Measurements from ENCODE around the gene ZNF423.

The ZNF423 gene

DNA sequence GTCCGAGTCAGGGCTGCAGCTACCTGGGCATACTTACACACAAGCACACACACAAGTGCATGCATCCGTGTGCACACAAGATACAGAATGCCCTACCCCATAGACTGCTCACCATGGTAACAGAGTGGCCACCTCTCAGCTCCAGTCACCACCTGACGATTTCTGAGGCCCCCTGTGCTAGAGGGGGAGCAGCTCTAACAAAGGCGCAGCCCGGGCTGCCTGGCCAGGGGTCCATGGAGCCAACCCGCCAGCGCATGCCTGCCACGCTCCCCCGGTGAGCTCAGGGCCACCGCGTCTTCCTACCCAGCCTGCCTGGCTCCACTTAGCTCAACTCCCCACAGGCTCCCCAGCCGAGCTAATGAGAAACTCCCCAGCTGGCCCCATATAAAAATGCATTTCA lies 75.5 kb downstream of the ZNF423 start:
- DNase-seq (no peak), ATAC-seq (no peak)

DNA sequence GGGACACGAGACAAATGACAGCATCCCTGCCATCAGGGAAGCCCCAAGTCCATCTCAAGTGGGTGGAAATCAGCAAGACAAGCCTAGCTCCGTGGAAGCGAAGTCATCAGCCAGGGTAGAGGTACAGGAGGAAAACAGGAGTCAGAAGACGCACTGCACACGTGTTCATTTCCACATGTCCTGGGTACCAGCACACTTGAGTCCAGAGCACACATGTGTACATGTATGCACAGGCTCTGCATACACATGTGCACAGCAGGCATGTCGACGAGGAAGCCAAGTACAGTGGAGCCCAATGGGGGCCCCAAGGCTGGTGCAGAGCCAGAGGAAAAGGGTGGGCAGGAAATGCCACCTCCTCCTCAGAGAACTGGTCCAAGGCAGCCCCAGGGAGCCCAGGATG lies 75.9 kb downstream of the ZNF423 start:
- ATAC-seq (no peak), DNase-seq (no peak)

DNA sequence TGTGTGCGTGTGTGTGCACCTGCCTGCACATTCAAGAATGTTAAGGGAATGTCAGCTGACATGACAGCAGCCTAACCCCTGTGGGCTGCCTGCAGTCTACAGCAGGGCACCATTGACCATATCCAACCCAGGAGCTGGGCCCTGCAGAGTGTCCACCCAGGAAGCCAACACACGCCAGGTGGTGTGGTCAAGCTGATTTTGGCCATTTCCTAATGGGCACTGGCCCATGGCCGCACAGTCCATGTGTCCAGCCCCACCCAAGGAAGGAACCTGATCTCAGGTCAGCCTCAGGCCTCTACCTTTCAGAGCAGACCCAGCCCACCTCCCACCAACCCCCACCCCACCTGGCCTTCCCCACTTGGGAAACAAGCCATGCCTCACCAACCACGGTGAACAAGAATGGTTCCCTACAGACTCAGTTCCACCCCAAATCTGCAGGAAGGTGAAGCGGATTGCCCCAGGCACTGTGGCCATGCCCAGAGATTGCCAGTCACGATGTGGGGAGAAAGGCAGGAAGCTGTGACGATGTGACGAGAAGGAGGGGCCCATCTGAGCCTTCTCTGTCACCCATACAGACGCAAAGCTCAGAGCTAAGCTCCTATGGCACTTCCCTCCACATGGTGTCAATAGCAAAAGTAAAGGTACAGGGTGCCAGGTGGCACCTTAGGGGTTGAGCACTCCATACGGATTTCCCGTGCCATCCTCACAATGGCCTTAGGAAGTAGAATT lies 77.5 kb downstream of the ZNF423 start:
- no peak for ATAC-seq

DNA sequence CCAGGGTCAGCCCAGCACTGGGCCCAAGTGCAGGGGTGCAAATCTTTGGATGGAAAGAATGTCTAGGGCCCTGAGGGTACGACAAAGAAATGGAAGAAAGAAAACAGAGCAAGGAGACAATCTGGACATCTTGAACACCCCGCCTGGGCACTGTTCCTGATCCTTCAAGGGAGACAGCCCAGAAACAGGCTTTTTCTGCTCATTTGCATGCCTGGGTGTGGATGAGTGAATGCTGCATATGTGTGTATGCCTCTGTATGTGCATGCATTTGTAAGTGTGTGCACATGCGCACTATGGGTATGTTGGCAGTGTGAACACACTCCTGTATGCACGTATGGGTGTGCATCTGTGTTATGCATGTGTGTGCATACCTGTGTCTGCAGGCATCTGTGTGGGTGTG lies 79.2 kb downstream of the ZNF423 start:
- DNase-seq (no peak), ATAC-seq (no peak)

More for the DNA sequence above, 77.5 kb downstream of the ZNF423 start:
- no peak for DNase-seq

DNA sequence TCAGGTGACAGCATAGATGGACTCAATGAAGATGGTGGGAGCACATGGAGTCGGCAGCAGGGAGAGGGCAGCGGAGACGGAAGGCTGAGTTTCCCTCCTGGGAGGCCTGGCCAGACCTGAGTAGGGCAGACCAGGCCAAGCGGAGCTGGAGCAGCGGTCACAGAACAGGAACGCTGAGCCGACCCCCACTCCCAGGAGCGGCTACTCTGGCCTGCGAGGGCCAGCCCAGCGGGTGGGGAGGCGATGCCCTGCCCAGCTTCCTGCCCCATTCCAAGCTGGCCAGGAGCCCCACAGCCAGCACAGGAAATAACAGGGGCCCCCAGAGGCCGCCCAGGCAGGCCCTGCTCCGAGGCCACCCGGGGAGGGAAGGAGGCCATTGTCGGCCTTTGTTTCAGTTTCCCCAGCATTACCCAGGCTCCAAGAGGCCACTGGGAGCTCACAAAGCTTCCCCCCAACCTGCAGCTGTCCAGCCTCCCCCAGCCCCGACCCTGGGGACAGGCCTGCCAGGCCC lies 79.8 kb downstream of the ZNF423 start:
- DNase-seq, result no peak
- no peak for ATAC-seq

DNA sequence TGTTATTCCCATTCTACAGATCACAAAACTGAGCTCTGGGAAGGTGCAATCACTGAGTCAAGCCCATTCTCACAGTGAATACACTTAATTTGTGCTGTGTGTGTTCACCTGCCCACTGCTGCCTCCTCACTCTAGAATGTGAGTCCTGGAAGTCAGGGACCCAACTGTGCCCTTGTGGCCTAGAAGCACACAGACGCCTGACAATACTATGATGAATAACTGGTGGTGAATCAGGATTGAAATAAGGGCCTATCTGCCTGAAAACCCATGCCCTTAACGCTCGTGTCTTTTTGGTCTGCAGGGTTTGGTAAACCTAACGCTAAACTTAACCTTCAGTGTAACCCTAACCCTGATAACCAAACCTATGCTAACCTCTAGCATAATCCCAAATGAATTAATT lies 80.3 kb downstream of the ZNF423 start:
- DNase-seq (no peak), ATAC-seq (no peak)

DNA sequence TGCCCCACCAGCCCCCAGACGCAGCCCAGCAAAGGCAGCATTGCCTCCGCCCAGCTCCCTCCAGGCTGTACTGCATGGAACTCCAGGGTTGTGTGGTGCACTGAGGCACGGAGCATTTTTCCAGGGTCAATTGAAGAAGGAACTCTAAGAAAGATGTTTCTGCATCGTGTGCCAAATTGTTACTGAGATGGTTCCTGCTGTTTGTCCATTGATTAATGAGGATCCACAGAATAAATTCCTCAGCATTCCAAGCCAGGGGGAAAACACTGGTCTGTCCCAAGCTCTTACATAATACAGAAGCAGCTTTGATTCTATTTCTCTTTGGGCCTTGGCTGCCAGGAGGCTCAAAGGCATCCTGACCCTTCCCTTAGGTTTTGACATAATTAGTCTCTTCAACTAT lies 80.9 kb downstream of the ZNF423 start:
- DNase-seq (no peak), ATAC-seq (no peak)

DNA sequence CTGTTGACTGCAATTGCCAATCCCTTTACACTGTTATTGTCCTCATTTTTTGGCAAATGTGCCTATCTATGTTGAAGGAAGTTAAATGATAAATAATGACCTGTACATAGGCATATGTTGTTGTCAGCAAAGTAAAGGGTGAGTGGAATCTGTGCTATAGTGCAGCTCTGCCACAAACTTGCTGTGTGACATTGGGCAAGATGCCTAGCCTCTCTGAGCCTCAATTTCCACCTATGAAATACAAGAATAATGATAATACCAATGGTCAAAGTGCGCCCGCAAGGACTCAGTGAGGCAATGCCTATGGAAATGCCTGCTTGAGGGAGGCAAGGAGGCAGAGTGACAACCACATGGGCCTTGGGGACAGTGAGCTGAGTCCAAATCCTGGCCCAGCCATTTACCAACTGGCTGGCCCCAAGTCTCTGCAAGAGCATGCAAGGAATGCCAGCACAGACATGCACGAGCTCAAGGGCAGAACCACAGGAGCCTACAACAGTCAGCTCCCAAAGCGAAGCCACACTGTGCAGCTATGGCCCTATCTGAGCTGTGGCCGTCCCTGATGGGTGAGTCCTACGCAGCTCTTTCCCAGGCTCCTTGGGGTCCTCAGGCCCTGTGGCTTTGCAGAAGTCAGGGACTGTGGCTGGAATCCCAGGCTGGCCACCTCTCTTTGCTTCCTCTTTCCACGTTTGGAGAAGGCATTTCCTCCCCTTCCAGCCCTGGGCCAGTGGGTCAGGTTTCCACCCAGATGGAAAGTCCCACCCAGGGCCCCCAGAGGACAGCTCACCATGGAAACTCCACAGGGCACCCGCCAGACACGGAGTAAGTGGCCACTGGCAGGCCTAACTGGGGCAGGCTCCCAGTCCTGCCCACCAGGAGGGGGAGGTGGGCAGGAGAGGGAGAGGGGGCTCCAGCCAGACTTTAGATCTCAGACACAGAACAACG lies 82.1 kb downstream of the ZNF423 start:
- ATAC-seq (no peak), DNase-seq (no peak)

DNA sequence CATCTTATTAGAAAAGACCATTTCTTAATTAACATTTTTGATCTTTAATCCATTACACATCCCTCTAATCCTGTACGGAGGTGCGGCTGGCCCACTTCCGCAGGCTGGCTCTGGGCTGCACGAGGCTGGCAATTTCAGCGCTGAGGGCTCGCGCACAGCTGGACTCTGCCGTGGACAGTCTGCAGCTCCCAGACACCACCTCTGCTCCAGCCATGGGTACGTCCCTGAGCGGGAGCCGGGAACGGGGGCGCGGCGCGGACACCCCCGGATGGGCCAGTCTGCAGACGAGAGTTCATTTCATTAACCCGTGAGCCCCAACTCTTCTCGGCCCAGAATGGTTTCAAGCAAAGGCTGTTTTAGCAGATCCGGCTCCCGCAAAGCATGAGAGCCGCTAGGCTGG lies 87.9 kb downstream of the ZNF423 start:
- no peak for ATAC-seq

DNA sequence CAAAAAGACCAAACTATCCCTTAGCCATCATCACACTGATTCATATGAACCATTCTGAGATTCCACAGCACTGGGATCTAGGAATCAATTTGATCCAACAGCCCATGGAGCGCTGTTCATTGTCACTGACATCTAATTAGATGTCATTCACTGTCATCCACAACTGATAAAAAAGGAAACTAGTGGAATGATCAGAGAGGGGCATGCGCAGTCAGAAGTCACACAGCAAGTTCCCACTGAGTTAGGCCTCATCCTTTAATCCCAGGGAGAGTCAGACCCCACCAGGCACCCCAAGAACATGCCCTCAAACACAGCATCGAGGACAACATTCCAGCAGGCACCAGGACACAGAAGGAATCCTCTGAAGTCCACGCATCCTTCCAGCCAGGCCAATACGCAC lies 88.5 kb downstream of the ZNF423 start:
- no peak for DNase-seq
- ATAC-seq, result no peak

More for the DNA sequence above, 87.9 kb downstream of the ZNF423 start:
- DNase-seq, result no peak

DNA sequence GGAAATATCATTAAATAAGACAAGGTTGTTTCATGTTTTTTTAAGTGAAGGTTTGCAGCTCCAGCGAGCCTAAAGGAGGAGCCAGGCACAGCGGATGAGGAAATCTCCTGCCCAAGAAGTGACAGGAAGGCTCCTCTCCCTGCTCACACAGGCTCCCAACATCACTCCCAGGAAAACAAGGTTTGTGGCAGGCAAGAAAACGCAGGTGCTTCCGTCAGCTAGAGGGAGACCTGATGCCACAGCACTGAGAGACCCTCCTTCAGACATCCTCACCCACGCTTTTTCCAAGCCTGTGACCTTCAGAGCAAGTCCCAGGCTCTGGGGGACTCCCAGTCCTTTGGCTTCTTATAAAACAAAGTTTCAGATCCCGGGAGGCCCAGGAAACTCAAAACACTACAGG lies 89.7 kb downstream of the ZNF423 start:
- ATAC-seq, result no peak

DNA sequence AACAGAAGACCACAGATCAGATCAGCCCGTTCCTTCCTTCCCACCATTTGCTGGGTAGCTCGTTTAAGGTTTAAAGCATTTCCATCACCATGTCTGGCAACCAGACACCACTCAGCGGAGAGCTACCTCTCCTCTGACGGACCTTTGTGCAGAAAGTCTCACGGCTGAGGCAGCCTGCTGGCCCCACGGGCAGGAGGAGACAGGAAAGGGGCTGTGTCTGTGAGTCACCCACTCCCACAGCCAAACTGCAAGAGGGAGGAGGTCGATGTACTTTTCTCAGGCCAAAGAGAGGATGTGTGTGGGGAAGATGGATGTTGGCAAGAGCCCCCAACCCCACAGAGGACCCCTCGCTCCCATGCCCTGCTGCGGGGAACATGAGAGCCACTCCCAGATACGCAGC lies 92.1 kb downstream of the ZNF423 start:
- DNase-seq, result no peak

More for the DNA sequence above, 89.7 kb downstream of the ZNF423 start:
- no peak for DNase-seq

DNA sequence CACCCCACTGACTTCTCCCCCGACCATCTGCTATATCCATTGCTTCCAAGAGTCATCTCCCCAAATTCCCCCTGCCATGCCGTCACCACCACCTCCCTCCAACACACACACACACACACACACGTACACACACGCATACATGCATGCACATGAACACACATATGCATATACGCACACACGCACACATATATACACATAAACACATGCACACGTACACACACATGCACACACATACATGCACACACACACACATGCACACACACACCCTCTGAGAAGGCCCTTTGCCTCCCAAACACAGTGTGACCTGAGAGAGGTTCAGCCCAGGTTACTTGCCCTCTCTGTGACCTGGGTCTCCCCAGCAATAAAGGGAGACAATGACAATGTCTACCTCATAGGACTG lies 95.1 kb downstream of the ZNF423 start:
- DNase-seq (no peak), ATAC-seq (no peak)

More for the DNA sequence above, 92.1 kb downstream of the ZNF423 start:
- ATAC-seq, result no peak

DNA sequence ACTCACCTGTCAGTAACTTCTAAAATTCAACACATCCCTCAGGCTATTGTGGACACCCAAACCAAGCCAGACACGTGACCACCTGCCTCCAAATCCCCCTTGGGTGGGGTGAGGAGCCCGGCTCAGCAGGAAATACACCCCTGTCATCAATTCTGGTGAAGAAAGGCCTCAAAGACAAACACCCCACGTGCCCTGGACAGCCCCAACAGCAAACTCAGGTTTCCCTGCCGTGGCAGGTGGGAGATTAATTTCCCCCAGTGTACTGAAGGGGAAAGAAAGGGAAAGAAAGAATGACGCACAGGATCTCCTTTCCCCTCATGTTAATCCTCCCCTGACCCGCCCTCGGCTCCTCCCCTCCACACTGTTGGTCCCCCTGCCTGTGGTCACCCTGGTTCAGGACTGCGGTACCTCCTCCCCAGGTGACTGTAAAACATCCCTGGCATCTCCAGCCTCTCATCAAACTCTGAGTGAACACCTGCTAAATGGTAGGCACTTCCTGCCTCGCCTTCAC lies 98.3 kb downstream of the ZNF423 start:
- DNase-seq (no peak), ATAC-seq (no peak)

DNA sequence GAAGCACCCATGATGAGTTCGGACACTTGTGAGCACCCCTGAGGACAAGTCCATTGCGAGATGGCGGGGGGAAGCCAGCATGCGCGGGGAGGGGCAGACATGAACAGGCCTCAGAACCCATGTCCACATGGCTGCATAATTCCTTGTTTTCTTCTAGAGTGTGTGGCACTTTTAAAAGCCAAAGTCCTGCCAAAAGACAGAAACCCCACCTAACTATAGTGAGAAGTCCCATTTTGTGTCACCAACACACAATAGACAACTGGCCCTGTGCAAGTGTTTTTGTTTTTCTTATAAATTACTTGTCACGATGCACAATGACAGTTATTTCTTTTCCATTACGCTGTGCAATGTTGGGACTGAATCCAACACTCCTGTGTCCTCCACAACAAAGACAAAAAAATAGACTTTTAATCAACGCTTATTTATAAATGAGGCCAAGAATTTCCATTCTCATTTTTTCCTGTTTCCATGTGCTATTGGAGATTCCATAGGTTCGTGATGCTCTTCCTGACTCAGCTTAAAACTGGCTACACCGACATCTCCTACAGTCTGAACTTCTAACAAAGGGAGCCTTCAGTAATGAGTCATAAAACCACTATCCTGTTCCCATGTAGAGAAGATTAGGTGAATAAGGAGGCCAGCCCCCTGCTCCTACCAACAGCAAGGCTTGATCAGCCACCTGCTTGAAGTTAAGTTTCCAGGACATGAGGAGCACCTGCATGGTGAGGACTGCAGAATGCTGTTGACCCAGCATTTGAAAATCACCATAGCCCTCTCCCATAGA lies 98.9 kb downstream of the ZNF423 start:
- ATAC-seq, result no peak
- no peak for DNase-seq

DNA sequence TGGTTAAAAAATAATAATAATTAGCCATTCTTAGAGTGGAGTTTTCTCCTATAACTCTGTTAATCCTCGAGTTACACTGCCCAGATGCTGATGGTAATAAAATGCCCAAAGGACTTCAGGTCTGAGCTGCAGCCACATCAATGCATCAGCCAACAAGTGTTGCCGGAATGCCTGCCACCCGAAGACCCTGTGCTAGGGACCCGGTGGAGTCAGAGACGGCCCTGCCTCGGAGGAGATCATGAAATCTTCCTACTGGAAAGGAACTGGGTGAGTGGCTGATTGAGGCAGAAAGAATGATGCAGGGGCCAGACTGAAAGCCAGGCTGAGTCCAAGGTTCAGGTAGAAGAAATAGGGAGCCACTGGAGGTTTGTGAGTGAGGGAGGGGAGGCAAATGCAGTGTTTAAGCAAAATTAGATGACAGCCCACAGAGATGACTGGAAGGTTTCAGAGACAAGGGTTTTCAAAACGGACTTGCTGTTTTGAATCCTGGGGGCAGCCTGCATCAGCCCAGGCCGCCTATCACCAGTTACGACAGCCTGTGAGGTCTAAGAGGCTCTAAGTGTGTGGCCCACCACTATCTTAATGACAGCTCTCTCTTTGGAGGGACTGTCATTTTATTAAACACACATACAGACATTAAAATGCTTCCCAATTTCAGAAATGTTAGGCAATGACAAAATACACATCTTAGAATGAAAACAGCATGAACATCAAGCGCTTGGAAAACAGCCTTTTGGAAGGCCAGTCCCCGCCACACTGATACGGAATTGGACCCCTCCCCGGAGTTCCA lies 100.0 kb downstream of the ZNF423 start:
- no peak for DNase-seq

DNA sequence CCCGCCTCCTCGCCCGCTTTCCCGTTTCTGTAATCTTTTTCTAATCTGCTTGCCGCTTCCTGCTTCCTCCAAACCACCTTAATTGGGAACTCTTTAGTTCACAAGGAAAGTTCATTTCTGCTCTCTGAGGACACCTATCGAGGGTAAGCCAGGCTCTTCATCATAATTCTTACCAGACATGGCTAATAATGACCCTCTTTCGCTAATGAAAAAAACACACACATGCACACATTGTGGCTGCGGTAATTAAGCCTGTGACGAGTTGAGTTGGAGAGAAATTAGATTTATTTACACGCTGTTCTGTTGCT lies 100.6 kb downstream of the ZNF423 start:
- no peak for ATAC-seq
- no peak for DNase-seq

More for the DNA sequence above, 100.0 kb downstream of the ZNF423 start:
- no peak for ATAC-seq

DNA sequence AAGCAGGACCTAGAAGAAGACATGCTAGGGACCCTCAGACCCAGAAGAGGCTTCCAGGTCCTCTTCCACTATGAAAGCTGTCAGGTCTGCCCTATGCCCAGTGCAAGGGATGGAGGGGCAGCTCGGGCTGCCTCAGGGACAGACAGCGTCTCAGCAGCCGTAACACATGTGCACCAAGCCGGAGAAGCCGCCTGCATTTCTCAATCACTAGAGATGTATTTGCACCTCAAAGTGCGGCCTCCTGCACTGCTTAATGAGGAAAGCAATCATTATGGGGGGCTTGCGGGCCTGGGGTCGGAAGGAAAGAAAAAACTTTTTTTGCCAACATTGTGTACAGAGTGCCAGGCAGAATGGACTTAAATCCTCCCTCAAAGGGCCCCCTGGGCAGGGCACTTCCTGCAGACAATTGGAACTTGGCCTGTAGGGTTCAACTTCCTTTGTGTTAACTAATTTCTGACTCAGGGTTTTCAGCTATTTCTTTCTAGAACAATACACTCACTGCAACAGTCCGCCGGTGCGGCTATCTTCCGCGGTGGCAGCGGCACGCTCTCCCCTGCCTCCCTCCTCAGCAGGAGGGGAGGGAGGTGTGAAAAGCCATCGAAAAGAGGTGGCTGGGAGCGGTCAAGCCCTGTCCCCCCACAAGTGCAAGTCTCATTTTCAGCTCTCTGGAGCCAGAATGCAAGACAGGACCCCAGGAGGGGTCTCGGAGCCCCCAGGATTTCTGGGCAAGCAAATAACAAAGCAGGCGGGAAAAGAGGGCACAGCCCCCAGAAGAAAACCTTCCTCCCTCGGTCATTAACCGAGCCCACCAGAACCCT lies 101.2 kb downstream of the ZNF423 start:
- peak; percentile 43 for ATAC-seq
- DNase-seq, result no peak

DNA sequence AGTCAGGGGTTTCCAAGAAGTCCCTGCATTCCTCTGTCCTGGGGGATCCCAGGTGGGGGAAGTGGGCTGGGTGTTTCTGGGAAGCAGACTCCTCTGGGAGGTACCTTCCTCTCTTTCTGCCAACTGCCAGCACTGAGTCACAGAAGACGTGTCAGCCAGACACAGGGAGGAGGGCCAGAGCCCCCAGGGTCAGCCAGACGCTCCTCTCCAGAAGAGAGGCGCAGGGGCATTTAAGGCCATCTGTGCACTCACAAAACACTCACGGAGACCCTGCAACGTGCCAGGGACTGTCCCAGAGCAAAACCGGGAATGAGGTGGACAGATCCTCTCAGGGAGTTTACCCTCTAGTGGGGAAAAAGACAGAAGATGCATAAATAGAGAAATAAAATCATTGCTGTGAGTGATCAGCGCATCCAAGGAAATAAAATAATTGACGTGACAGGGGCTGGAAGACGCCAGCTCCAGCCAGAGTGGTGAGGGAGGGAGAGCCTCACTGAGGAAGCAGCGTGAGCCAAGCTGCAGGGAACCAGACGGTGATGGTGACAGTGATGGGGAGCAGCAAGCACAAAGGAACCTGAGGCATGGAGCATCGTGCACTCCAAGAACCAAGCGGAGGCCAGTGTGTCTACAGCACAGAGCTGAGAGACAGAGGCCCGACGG lies 105.4 kb downstream of the ZNF423 start:
- DNase-seq (no peak), ATAC-seq (no peak)

DNA sequence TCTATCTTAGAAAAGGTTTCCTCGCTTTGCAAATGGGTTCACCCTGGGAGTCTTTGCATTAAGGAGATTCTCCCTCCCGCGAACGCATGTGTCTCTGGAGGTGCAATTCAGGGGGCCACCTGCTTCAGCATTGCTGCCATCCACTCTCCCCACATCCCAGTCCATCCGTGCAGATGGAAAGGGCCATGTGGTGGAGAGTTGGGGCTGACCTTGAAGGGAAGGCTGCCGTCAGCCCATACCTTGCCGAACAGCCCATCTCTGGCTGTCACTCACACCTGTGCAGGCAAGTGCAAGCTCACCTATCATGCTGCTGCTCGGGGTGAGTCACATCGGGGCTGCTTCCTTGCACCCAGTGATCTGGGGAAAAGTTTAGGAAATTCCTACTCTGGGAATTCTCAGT lies 106.1 kb downstream of the ZNF423 start:
- DNase-seq (no peak), ATAC-seq (no peak)
